OCI-LY7 (cell line): ENCODE results near the gene HS2ST1. TPM values are rescaled to one million over a fixed set of nuclear protein-coding genes. Genes with fewer than 3 reads are reported as not detected.

Source experiments
- BruUV-seq: library from RNA; stranded (reverse); fragments of 400-500 nt; replicated peaks from 2 replicates; lab custom pipeline; 2021; lab: Mats Ljungman, UMichigan
- CTCF ChIA-PET: fragments of 300-600 bp; sonication (Branson Sonifier 250); formaldehyde crosslinking; loops from one replicate; lab custom pipeline; 2022; ENCODE audit warnings: antibody characterized with exemption; ENCODE audit not compliant: unreplicated experiment; lab: Charles Lee
- POLR2A ChIA-PET: fragments of 300-600 bp; sonication (Branson Sonifier 250); formaldehyde crosslinking; loops from one replicate; lab custom pipeline; 2022; ENCODE audit warnings: antibody characterized with exemption; lab: Charles Lee
- DNase-seq: peaks from one replicate; pipeline ENCODE4 v3.0.0-alpha.2; 2015; ENCODE audit warnings: low spot score
- H2AFZ ChIP-seq: fragments of 200-600 bp; sonication (generic), shearing (Covaris generic); 2 replicates; pipeline ENCODE4 v1.6.1; 2014; ENCODE audit warnings: mild to moderate bottlenecking, antibody characterized with exemption, low read length, moderate library complexity
- H3K27ac ChIP-seq: fragments of 200-600 bp; sonication (generic); 2 replicates; pipeline ENCODE4 v1.5.1; 2014; ENCODE audit warnings: mixed run types, low read depth, mild to moderate bottlenecking, moderate library complexity, low read length, inconsistent platforms; ENCODE audit not compliant: poor library complexity, severe bottlenecking
- H3K36me3 ChIP-seq: fragments of 200-600 bp; sonication (generic); 2 replicates; pipeline ENCODE4 v1.6.1; 2014; ENCODE audit warnings: mild to moderate bottlenecking, antibody characterized with exemption, low read length, moderate library complexity, mixed read lengths; ENCODE audit not compliant: insufficient read depth
- H3K4me1 ChIP-seq: fragments of 200-600 bp; sonication (generic); 2 replicates; pipeline ENCODE4 v1.5.1; 2014; ENCODE audit warnings: mild to moderate bottlenecking, low read length; ENCODE audit not compliant: insufficient read depth, poor library complexity, severe bottlenecking
- H3K4me2 ChIP-seq: fragments of 200-600 bp; sonication (generic); 2 replicates; pipeline ENCODE4 v1.6.1; 2014; ENCODE audit warnings: mild to moderate bottlenecking, low read length
- H3K4me3 ChIP-seq: fragments of 200-600 bp; sonication (generic); 2 replicates; pipeline ENCODE4 v1.5.1; 2014; ENCODE audit warnings: mild to moderate bottlenecking, low read depth, low read length; ENCODE audit not compliant: poor library complexity, severe bottlenecking
- H3K79me2 ChIP-seq: fragments of 200-600 bp; sonication (generic); 2 replicates; pipeline ENCODE4 v1.6.1; 2016; ENCODE audit warnings: low read depth, mild to moderate bottlenecking, low read length, moderate library complexity, mixed read lengths; ENCODE audit not compliant: insufficient read depth
- H3K9me2 ChIP-seq: fragments of 200-600 bp; sonication (generic); 2 replicates; pipeline ENCODE4 v1.6.1; 2016; ENCODE audit warnings: mild to moderate bottlenecking, low read length, mixed read lengths; ENCODE audit not compliant: insufficient read depth
- H3K9me3 ChIP-seq: fragments of 200-600 bp; sonication (generic); 2 replicates; pipeline ENCODE4 v1.6.1; 2014; ENCODE audit warnings: mild to moderate bottlenecking, mixed run types, low read length, mixed read lengths
- H4K20me1 ChIP-seq: fragments of 200-600 bp; sonication (generic); 2 replicates; pipeline ENCODE4 v1.6.1; 2014; ENCODE audit warnings: mild to moderate bottlenecking, antibody characterized with exemption, low read length, moderate library complexity, mixed read lengths; ENCODE audit not compliant: insufficient read depth
- EZH2phosphoT487 ChIP-seq: fragments of 200-600 bp; sonication (generic); IDR thresholded peaks from 2 replicates; pipeline ENCODE4 v1.6.1; 2018; ENCODE audit warnings: low read depth, borderline replicate concordance, mild to moderate bottlenecking, mixed run types, antibody characterized with exemption, low read length, moderate library complexity, mixed read lengths
- intact Hi-C: fragments of 100-400 bp; cut with micrococcal nuclease; formaldehyde crosslinking; loops from one replicate; pipeline ENCODE4 v1.10.0; 2022; ENCODE audit not compliant: unreplicated experiment
- total RNA-seq, 2 experiments: library from RNA; depleted of rRNA in 1 of 2; stranded (reverse); fragments of >200 nt in 1 of 2; shearing (Covaris generic) in 1 of 2; gene quantifications; 2 replicates each; pipeline ENCODE4 v1.2.3, GENCODE V29; 2014 to 2022
- TF ChIP-seq, protein P1 (sequence below): fragments of 200-600 bp; sonication (generic); conservative IDR thresholded peaks from 2 replicates; pipeline ENCODE4 v1.5.1; 2014; ENCODE audit warnings: mild to moderate bottlenecking, antibody characterized with exemption, low read length, moderate library complexity, mixed read lengths

The HS2ST1 gene
- total RNA-seq, 2 experiments from 2014 or later: 20.9 to 63.7 TPM

DNA sequence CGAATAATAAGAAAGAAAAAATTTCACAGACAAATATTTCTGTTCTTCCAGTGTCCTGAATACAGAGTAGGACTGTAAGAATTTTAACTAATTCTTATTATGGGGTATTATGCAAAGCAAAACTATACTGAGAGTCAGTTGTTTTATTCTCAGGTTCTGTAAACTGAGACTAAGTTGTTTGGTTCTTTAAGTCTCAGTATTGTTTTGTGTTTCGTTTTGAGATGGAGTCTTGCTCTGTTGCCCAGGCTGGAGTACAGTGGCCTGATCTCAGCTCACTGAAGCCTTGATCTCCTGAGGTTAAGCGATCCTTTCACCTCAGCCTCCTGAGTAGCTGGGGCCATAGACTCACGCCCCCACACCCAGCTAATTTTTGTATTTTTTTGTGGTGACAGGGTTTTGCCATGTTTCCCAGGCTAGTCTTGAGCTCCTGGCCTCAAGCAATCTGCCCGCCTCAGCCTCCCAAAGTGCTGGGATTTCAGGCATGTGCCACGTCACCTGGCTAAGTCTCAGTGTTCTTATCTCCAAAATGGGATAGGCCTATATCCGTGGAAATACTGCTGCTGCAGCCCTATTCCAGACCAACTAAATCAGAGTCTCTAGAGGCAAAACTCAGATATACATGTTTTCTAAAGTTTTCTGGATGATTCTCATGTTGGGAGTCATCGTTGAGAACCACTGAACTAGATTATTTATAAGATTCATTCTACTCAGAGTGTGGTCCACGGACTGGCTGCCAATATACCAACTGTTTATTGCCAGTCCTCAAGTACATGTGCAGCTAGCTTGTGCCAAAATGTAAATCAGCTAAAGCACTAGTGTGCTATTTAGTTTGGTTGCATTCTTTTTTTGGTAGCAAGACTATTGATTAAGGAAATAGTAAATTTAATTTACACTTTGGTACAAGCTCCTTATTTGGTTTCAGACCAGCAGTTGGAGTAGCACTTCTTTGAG, 116.6 kb downstream of the HS2ST1 start:
- Histone ChIP-seq H2AFZ (no peak overlapping the region), H4K20me1 (no peaks in the 10 kb centered on the region), H3K4me3 (no peak overlapping the region), H3K9me2 (no peaks in the 10 kb centered on the region), H3K4me2 (no peak overlapping the region), H3K4me1 (peaks cover 12% of the 10 kb centered on the region), H3K36me3 (peaks cover 46% of the 10 kb centered on the region), H3K9me3 (peaks cover 37% of the 10 kb centered on the region; the same call in 1 of the 2 replicates), H3K79me2 (peaks cover 98% of the 10 kb centered on the region), H3K27ac (no peak overlapping the region)
- intact Hi-C loops: no loop called here
- no peak for DNase-seq
- no TSS peak for BruUV-seq
- POLR2A ChIA-PET: interaction anchor here (0.6 to 1.1 kb wide), 5 partner anchors 14 to 485 kb away, joined by 3 read pairs; no protein-coding TSS in a partner anchor
- CTCF ChIA-PET: no interaction called here
- TF ChIP-seq, protein P1, sequence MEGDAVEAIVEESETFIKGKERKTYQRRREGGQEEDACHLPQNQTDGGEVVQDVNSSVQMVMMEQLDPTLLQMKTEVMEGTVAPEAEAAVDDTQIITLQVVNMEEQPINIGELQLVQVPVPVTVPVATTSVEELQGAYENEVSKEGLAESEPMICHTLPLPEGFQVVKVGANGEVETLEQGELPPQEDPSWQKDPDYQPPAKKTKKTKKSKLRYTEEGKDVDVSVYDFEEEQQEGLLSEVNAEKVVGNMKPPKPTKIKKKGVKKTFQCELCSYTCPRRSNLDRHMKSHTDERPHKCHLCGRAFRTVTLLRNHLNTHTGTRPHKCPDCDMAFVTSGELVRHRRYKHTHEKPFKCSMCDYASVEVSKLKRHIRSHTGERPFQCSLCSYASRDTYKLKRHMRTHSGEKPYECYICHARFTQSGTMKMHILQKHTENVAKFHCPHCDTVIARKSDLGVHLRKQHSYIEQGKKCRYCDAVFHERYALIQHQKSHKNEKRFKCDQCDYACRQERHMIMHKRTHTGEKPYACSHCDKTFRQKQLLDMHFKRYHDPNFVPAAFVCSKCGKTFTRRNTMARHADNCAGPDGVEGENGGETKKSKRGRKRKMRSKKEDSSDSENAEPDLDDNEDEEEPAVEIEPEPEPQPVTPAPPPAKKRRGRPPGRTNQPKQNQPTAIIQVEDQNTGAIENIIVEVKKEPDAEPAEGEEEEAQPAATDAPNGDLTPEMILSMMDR: no peak
- TF ChIP-seq EZH2phosphoT487: no peak

DNA sequence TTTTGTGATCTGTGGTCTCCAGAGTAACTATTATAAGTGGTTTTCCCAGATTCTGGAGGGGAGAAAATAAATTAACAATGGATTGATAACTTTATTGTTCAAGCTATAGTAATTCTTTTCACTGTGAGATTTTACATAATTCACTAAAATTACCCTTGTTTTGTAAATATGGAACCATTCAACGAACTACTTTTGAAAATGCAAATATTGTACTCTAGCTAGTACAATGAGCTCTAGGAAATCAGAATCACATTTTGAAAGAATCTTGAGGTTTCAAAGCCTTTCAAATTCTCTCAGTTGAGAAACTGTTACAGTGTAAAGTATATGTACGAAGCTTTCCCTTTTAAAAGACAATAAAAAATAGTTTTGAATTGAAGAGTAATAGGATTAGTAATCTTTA, 119.9 kb downstream of the HS2ST1 start:
- no peaks in the 10 kb centered on the region for H4K20me1 ChIP-seq
- peaks cover 26% of the 10 kb centered on the region for H3K36me3 ChIP-seq
- no TSS peak for BruUV-seq
- H3K4me1 ChIP-seq: no peaks in the 10 kb centered on the region
- ChIA-PET POLR2A (interaction anchor here (0.8 to 2.8 kb wide), 11 partner anchors 11 to 133 kb away, joined by 3 to 18 read pairs (median 3); no protein-coding TSS in a partner anchor), CTCF (no interaction called here)
- H3K4me3 ChIP-seq: no peak overlapping the region
- no peak overlapping the region for H3K27ac ChIP-seq
- TF ChIP-seq, protein P1: no peak
- TF ChIP-seq EZH2phosphoT487: no peak
- no peak overlapping the region for H2AFZ ChIP-seq
- intact Hi-C loops: no loop called here
- no peak overlapping the region for H3K4me2 ChIP-seq
- H3K9me3 ChIP-seq: peaks cover 17% of the 10 kb centered on the region; the same call in 1 of the 2 replicates
- peaks cover 98% of the 10 kb centered on the region for H3K79me2 ChIP-seq
- H3K9me2 ChIP-seq: no peaks in the 10 kb centered on the region
- DNase-seq: no peak

DNA sequence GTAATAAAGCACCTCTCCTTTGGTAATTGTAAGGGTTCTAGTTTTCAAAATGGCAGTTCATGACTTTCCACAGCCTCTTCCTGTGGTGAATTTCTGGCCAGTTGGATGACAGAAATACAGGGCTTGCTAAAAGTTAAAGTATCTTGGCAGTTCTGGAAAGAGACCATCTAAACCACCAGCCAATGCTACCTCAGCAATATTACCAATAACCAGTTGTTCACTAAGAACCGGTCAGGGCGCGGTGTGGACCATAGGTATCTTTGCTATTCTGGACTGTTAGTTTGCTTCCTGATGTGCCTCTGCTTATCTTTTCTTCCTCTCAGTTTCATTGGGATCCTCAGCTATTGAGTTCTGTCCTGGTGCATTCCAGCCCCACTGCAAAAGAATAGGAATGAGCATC, 124.7 kb downstream of the HS2ST1 start:
- ChIA-PET POLR2A (interaction anchor here (0.5 kb wide), 1 partner anchor 13 kb away, joined by 4 read pairs; no protein-coding TSS in a partner anchor), CTCF (no interaction called here)
- no peak for DNase-seq
- H4K20me1 ChIP-seq: no peaks in the 10 kb centered on the region
- peaks cover 28% of the 10 kb centered on the region for H3K4me1 ChIP-seq
- peaks cover 11% of the 10 kb centered on the region for H3K36me3 ChIP-seq
- no peak overlapping the region for H3K27ac ChIP-seq
- peaks cover 99% of the 10 kb centered on the region for H3K79me2 ChIP-seq
- H3K4me3 ChIP-seq: no peak overlapping the region
- no peaks in the 10 kb centered on the region for H3K9me2 ChIP-seq
- intact Hi-C loops: no loop called here
- no peaks in the 10 kb centered on the region; the same call in 1 of the 2 replicates for H3K9me3 ChIP-seq
- H2AFZ ChIP-seq: no peak overlapping the region
- no TSS peak for BruUV-seq
- no peak overlapping the region for H3K4me2 ChIP-seq
- no peak for TF ChIP-seq EZH2phosphoT487
- TF ChIP-seq, protein P1: no peak
